BJ (cell line): ENCODE measurements around the gene MPPED2. TPM values are rescaled to one million over a fixed set of nuclear protein-coding genes. Genes with fewer than 3 reads are reported as not detected.

ENCODE experiments used
- CTCF ChIA-PET: fragments of 350-600 bp; formaldehyde crosslinking; extraction: SDS; loops from one replicate; lab custom pipeline; 2021; ENCODE audit warnings: antibody characterized with exemption, inconsistent platforms; lab: Yijun Ruan, JAX
- POLR2A ChIA-PET: fragments of 300-600 bp; sonication (Branson Sonifier 250); formaldehyde crosslinking; extraction: SDS; loops from one replicate; lab custom pipeline; 2021; ENCODE audit warnings: antibody characterized with exemption; lab: Charles Lee
- DNase-seq: peaks from one replicate; pipeline ENCODE4 v3.0.0-alpha.2; 2011; ENCODE audit warnings: low read depth
- H3K27me3 ChIP-seq: 2 replicates; pipeline ENCODE4 v1.6.0; 2011; ENCODE audit warnings: low read length; ENCODE audit not compliant: control insufficient read depth, insufficient read depth
- H3K36me3 ChIP-seq: 2 replicates; pipeline ENCODE4 v1.5.1; 2011; ENCODE audit warnings: low read length; ENCODE audit not compliant: control insufficient read depth, insufficient read depth
- H3K4me3 ChIP-seq: 2 replicates; pipeline ENCODE4 v1.5.1; 2011; ENCODE audit warnings: low read depth, mild to moderate bottlenecking, control low read depth, low read length
- CTCF ChIP-seq: IDR thresholded peaks from 2 replicates; pipeline ENCODE4 v1.5.1; 2011; ENCODE audit warnings: low read depth, mild to moderate bottlenecking, control low read depth, inconsistent platforms, low read length, moderate library complexity; ENCODE audit not compliant: insufficient read depth
- polyA plus RNA-seq: library from polyadenylated mRNA; depleted of rRNA; stranded (reverse); fragments of >200 nt; gene quantifications from 2 replicates; pipeline ENCODE4 v1.2.3, GENCODE V29; 2011

MPPED2 gene
- polyA plus RNA-seq, 1 experiment, result not detected

GRCh38 chr11:30595934-30596333, 9.8 kb upstream of the MPPED2 start:
- no peak for DNase-seq
- H3K4me3 ChIP-seq, result no peak overlapping the region
- ChIA-PET POLR2A (no interaction called here), CTCF (no interaction called here)
- no peaks in the 10 kb centered on the region for H3K27me3 ChIP-seq
- no peaks in the 10 kb centered on the region for H3K36me3 ChIP-seq
- TF ChIP-seq CTCF, result no peak

GRCh38 chr11:30594646-30595411, 8.7 kb upstream of the MPPED2 start:
- no peak for DNase-seq
- no peak for TF ChIP-seq CTCF
- CTCF ChIA-PET, result no interaction called here

GRCh38 chr11:30587269-30587812, 1.2 kb upstream of the MPPED2 start:
- POLR2A ChIA-PET, result no interaction called here
- no peak for TF ChIP-seq CTCF
- DNase-seq, result no peak
- no peaks in the 10 kb centered on the region for H3K36me3 ChIP-seq
- H3K4me3 ChIP-seq, result no peak overlapping the region
- H3K27me3 ChIP-seq, result peaks cover 27% of the 10 kb centered on the region
- CTCF ChIA-PET, result no interaction called here

More at GRCh38 chr11:30594646-30595411, 8.7 kb upstream of the MPPED2 start:
- Histone ChIP-seq H3K27me3 (no peaks in the 10 kb centered on the region), H3K36me3 (no peaks in the 10 kb centered on the region), H3K4me3 (no peak overlapping the region)
- POLR2A ChIA-PET, result no interaction called here

GRCh38 chr11:30585892-30586250, 282 bp downstream of the MPPED2 start:
- no peaks in the 10 kb centered on the region for H3K36me3 ChIP-seq
- ChIA-PET CTCF (no interaction called here), POLR2A (no interaction called here)
- DNase-seq, result no peak
- H3K27me3 ChIP-seq, result peaks cover 27% of the 10 kb centered on the region
- no peak for TF ChIP-seq CTCF
- no peak overlapping the region for H3K4me3 ChIP-seq

GRCh38 chr11:30585125-30585891, 845 bp downstream of the MPPED2 start:
- TF ChIP-seq CTCF, result no peak
- CTCF ChIA-PET, result no interaction called here

More at GRCh38 chr11:30585125-30585891, 845 bp downstream of the MPPED2 start:
- no peak for DNase-seq
- H3K36me3 ChIP-seq, result no peaks in the 10 kb centered on the region
- POLR2A ChIA-PET, result no interaction called here
- no peak overlapping the region for H3K4me3 ChIP-seq
- peaks cover 27% of the 10 kb centered on the region for H3K27me3 ChIP-seq
